GM18498 (cell line): Measurements from ENCODE around the gene CSTPP1.
"Not testable (repeated sequence)": the region's sequence is repeated elsewhere in the genome, so short reads cannot be mapped to it uniquely, and the experiment has no call there.

ENCODE experiments used
- ATAC-seq: cut with Tn5 transposase; IDR thresholded peaks from one replicate; pipeline ENCODE4 v1.9.1; 2021; ENCODE audit warnings: mild to moderate bottlenecking, moderate library complexity; ENCODE audit not compliant: unreplicated experiment

CSTPP1 gene

DNA sequence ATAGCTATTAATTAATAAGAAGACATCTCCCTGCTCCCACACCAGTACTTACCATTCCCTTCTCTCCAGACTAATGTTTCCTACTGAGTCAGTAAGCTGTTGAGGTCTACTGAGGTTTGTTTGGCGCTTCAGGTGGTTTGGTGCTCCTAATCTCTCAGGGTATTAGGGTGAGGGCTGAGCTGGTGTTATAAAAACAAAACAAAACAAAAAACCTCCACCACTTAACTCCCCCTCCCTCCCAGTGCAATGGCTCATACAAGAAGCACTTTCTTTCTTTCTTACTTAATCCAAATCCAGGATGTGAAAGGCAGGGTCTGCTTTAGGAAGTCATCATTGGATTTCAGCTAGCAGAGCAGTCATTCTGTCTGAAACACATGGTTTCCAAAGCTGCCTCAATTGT, 15.3 kb downstream of the CSTPP1 start:
- no peak for ATAC-seq

DNA sequence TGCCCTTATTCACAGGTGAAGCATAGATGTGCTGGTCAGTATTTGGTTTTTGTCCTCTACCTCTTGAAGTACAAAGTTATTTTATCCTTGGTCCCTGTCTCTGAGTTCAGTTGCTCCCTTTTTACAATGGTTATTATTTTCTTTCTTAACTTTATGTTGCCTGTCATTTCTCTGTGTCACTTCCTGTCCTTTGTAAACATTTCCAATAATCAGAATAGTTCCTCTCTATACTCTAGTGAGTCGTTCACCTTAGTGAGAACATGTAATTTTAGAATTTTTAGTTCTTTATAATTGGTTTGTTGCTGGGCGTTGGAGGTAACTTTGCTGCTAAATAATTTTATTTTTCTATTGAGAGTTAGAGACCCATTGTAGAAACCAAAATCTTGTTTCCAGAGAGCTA, 16.0 kb downstream of the CSTPP1 start:
- ATAC-seq, result no peak

DNA sequence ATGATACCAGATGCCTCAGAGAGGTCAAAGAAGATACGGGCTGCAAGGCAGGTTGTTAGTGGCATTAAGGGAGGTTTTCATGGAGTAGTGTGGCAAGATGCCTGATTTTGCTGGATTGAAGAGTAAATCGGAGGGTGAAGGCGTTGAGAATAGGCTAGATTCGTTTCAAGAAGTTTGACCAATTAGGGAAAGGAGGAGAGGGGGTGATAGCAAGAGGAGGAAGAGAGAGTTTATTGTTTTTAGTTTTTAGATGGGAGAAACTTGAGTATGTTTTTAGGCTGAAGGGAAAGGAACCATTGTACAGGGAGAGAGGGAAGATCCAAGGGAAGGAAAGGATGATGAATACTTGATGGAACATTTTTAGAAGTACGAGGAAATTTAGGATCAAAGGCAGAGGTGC, 16.5 kb downstream of the CSTPP1 start:
- ATAC-seq, result no peak

DNA sequence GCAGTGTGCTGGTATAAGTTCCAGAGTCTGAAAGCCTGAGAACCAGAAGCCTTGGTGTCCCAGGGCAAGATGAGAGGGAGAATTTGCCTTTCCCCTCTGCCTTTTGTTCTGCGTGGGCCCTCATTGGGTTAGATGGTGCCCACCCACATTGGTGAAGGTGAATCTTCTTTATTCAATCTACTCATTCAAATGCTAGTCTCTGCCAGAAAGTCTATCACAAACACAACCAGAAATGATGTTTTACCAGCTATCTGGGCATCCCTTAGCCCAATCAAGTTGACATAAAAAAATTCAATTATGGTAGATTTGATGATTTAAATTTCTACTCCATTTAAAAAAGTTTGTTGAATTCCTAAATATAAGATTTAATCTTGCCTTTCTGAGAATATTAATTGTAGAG, 22.2 kb downstream of the CSTPP1 start:
- no peak for ATAC-seq

DNA sequence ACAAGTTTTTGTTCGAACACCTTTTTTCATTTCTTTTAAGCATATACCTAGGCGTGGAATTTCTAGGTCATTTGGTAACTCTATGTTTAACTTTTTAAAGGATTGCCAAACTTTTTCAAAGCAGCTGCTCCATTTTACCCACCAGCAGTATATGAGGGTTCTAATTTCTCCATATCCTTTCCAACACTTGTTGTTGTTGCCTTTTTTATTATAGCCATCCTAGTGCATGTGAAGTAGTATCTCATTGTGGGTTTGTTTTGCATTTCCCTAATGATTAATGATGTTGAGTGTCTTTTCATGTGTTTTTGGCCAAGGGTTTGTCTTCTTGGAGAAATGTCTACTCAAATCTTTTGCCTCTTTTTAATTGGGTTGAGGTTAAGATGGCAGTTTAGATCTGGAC, 24.5 kb downstream of the CSTPP1 start:
- ATAC-seq, result no peak

DNA sequence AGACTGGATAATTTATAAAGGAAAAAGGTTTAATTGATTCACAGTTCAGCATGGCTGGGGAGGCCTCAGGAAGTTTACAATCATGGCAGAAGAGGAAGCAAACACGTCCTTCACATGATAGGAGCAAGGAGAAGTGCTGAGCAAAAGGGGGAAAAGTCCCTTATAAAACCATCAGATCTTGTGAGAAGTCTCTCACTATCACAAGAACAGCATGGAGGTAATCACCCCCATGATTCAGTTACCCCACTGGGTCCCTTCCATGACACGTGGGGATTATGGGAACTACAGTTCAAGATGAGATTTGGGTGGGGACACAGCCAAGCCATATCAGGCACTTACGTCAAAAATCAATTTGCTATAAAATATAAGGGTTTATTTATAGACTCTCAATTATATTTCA, 25.3 kb downstream of the CSTPP1 start:
- not testable (repeated sequence) for ATAC-seq

DNA sequence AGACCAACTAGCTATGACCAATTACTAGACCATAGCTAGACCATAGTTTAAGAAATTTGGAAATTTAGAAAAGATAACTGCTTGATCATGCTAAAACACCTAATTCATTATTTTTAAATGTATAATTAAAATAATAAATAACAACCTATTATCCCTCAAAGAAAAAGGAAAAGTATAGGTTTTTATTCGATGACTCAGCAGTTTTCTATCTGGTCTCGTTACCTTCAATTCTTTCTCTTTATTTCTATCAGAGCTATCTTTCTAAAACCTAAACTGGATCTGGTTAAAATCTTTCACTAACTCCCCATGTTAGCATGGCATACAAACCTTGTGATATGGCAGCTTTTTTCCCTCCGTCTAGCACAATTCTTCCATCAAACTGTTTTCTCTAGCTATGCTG, 27.3 kb downstream of the CSTPP1 start:
- ATAC-seq, result no peak

DNA sequence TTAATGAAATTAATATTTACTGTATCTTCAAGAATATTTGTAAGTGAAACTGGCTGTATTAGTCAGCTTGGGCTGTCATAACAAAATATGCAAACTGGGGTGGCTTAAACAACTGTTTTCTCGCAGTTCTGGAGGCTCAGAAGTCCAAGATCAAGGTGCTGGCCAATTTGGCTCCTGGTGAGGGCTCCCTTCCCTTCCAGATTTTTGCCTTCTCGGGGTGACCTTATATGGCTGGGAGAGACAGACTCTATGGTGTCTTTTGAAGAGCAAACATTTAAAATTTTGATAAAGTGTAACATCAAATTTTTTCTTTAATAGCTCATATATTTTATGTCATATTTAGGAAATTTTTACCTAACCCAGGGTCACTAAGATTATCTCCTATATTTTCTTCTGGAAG, 30.2 kb downstream of the CSTPP1 start:
- ATAC-seq, result no peak

DNA sequence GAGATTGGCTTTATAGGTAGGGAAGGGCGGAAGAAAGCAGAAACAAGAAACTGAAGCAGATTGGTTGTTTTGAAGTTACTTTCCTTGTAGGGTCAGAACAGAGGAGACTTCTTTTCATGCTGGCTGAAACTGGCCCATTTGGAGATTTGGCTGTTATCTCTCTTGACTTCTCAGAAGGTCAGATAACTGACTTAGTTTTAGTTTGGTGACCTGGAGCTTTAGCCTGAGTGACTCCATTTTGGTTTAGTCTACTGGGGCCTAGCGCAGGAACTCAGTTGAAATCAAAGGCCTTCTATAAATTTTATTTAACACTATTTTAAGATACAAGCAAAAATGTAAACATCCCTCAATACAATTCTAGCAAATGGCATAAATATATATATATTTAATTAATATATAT, 31.4 kb downstream of the CSTPP1 start:
- no peak for ATAC-seq

DNA sequence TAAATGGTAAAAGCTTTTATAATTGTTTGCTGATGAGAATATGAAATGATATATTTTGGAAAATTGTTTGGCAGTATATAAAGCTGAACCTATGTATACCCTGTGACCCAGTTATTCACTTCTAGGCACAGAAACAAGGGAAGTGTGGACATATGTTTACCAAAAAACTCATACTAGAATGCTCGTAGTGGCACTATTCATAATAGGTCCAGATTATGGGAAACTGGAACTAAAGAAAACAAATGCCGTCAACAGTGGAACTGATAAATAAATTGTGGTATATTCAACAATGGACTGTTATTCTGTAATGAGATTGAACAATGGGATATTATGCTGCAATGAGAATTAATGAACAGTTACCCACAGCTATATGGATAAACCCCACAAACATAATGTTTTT, 32.8 kb downstream of the CSTPP1 start:
- no peak for ATAC-seq

DNA sequence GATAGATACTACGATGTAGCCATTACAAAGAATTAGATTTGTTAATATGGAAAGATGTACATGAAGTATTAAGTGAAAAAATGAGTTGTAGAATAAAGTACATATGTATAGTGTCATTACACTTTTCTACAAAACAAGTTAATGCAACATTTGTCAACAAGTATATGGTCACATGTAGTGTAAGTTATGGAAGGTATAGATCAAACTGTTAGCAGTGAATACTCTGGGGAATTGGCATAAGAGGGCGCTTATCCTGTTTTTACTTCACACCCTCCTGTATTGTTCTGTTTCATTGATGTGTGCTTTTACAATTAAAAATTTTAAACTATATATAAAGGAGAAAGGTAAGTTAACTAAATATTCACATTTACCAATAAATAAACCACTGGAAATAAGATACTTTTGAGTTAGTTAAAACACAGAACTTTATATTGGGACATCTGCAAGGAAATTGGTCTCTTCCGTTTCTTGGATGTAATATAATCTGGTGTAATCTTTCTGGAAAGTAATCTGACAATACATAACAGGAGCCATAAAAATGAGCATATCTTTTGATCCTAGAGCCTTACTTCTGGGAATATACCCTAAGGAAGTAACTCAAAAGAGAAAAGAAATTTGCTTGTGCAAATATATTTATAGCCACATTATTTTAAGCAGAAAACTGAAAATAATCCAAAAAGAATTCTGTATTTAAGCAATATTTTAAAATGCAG, 34.5 kb downstream of the CSTPP1 start:
- ATAC-seq, result no peak

DNA sequence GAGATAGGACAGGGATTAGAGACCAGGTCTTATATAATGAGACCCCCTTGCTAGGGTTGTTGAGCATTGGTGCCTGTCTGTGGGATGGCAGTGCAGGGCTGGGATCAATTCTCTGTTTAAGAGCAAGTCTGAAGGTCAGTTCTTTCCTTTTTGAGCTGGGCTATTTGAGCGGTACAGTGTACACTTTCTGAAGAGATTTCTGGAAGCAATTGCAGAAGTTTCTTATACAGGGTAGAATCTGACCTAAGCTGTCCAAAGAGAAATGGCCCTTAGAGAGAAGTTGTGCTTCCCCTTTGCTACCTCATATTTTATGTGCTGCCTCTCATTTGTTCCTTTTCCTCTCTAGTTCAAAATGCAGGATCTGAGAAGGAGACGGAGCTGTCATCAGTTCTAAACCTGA, 35.8 kb downstream of the CSTPP1 start:
- ATAC-seq, result no peak

DNA sequence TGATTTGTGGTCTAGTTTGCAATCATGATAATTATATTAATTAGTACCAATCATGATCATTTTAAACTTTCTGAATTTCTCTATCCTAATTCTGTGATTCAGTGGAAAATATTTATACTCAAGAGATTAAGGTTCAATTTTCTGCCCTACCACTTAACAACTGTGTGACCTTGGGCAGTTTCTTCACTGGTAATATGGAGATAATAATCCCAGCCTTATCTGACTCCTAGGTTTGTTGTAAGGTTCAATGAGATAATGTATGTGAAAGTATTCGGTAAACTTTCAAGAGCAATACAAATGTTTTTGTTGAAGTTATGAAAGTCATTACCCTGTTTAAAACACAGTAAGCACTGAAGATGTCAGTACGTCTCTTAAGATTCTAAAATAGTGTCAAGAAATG, 36.3 kb downstream of the CSTPP1 start:
- ATAC-seq, result no peak

DNA sequence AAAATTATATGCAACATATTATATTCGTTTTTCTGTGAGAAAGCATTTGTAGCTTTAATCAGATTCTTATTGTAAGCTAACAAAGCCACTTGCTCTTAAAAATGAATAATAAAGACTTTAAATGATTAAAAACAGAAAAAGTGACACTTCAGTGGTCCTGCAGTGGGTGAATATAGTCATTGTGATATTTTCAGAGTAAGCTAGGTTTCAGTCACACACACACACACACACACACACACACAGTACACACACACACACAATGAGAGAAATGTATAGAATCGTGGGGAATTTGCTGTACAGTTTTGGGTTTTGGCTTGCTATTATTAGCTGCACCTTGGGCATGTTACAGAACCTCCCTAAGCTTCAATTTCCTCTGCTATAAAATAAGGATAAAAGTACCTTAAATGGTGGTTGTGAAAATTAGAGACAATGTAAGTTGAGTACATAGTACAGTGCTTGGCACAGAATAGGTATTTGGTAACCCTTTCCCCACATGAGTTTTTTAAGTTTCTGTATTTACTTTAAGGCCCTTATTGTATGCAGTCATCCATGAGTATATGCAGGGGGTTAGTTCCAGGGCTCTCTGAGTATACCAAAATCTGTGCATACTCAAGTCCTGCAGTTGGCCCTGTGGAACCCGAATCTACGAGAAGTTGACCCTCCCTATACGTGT, 39.8 kb downstream of the CSTPP1 start:
- ATAC-seq, result no peak

DNA sequence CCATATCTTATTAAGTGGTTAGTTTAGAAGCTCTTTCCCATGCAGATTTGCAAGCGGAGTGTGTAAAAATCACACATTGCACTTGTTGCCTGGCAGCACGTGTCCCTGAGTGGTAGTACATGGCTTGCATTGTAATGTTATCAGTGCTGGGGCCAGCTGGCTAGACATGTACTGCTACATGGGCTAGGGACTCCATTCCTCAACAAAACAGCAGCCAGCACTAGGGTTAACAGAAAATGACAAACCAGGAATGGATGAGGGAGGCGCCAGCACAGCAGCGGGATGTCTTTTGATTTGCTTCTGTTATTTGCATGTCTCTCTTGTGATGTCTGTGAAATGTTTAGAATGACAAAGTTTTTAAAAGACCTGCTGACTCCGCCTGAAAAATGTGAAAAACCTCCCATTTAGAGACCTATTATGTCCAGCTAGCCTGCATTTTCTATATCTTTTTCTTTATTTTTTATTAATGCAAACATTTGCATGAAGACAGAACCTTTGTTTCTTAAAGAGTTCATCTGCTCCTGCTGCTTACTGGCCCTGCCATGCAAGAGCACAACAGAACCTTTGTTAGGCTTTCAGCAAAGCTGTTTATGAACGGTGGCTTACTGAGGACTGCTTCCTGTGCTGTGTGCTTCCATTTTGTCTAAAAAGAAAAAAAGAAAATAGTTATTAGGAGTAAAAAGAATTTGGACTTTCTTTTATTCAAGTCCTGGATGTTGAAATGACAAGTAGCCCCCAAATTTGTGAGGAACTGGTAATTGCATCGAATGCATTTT, 40.7 kb downstream of the CSTPP1 start:
- no peak for ATAC-seq

DNA sequence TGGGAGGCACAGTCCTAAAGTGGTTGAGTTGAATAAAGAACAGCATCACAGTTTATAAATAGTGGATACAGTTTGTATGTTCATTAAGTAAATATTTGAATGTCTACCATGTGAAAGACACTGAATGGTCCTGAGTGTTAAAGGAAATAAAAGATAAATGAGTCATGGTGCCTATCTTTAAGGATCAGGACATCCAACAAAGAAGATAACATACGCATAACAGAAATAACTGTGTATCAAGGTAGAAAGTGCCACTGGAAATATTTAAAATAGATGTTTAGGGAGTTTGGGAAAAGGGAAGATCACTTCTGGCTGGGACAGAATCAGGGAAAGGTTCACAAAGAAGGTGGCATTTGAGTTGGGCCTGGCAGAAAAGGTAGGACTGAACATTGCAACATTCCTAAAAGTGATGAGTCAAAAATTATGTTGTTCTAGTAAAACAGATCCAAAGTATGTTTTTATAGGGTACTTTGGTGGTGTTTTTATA, 41.5 kb downstream of the CSTPP1 start:
- ATAC-seq, result no peak

DNA sequence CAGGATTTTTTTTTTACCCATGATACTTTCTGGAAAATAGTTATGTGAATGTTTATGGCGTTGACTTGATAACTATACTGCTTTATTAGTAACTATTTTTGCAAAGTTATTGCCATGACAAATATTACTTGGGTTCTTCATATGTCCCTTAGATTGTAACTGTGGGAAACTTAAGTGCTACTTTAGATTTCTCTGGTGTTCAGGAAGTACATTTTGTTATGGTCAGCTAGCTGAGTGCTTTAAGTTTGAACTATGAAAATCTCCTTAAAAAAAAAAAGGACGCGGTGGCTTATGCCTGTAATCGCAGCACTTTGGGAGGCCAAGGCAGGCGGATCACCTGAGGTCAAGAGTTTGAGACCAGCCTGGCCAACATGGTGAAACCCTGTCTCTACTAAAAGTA, 42.8 kb downstream of the CSTPP1 start:
- ATAC-seq, result no peak

DNA sequence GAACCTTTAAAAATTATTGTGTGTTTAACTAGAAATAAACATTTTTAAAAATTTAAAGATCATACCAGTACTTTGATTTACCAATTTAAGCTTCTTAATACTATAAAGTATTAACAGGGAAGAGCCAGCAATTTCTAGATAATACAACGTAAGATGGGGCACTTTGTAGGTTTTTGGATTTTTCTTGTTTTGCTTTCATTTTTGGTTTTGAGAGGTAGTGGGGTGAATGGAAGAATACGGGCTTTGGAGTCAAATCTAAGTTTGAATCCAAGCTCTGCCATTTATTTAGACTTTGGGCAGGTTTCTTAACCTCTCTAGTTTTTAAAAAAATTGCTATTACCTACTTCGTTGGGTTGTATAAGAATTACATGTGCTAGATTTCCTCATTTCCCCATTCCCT, 44.9 kb downstream of the CSTPP1 start:
- ATAC-seq, result no peak

DNA sequence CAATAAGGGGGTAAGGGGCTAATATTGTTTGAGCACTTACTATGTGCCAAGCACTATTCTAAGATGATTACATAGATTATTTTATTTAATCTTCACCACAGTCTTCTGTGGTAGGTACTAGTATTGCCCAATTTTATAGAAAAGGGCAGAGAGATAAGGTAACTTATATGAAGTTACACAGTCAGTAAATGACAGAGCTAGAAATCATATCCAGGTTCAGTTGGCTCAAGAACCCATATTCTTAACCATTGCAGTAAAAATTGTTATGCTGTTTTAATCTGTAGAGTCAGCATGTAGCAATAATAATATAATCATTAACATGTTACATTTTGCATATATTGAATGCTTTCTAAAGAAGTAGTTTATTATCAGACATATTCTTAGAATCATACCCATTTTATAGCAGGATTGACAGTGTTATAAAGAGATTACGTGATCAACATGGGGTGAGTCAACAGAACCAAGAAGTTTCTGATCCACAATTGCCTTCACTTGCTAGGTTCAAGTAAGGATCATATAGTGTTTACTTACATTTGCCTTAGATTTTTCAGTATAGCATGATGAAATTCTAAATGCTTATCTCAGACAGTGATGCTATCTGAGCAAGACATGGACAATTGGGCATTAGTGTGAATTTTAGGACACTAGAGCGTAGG, 46.4 kb downstream of the CSTPP1 start:
- no peak for ATAC-seq

DNA sequence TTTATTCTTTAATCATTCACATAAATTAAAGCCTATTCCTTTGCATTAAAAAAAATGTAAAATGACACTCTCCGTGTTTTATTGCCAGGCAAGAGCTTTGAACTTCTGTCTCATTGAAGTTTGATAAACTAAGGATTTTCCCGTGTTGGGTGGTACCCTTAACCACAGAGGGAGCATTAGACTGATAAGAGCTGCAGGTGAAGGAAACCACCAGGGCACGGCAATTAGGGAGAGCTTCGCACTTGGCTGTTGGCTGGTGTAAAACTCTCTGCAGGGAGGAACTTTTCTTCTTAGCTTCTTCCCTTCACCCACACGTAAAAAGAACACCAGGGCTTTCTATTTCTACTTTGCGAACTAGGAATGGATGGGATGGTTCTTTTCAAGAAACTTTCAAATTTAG, 47.0 kb downstream of the CSTPP1 start:
- ATAC-seq, result no peak

DNA sequence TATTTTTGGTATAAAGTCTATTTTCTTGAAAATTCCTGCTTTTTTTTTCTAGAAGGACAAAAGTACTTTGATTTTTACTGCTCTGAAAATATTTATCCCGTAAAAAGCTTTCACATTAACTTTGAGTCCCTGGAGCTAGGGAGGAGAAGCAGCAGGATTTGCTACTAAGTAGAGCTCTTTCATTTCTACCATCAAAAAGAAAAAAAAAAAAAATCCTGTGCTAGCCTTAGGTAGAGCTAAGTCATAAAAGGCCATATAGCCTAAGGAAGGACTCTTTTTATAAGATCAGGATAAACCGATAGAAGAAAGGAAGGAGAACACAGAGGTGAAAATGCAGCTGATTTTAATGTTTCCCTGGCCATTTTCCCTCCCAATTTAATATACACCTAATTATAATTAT, 48.0 kb downstream of the CSTPP1 start:
- no peak for ATAC-seq
